SK-N-SH (cell line): Measurements from ENCODE around the gene MAP4. TPM values are rescaled to one million over a fixed set of nuclear protein-coding genes. Genes with fewer than 3 reads are reported as not detected.

Source experiments
- CTCF ChIA-PET: fragments of 300-600, 350-600 bp; formaldehyde crosslinking; extraction: SDS; loops from one replicate; lab custom pipeline; 2021; lab: Yijun Ruan, JAX
- POLR2A ChIA-PET: fragments of 350-600 bp; sonication (Branson Sonifier 250); formaldehyde crosslinking; extraction: SDS; loops from one replicate; lab custom pipeline; 2020; ENCODE audit warnings: antibody characterized with exemption, inconsistent platforms; lab: Yijun Ruan, JAX
- DNase-seq: peaks from one replicate; pipeline ENCODE4 v3.0.0; 2012
- H2AFZ ChIP-seq: fragments of 200-600 bp; sonication (generic); 2 replicates; pipeline ENCODE4 v1.8.1; 2016; ENCODE audit warnings: antibody characterized with exemption, mild to moderate bottlenecking, low read depth
- H3F3A ChIP-seq: fragments of 200-600 bp; sonication (generic); replicated peaks from 2 replicates; pipeline ENCODE3; 2016; ENCODE audit warnings: antibody characterized with exemption, mild to moderate bottlenecking; ENCODE audit not compliant: insufficient read depth
- H3K27ac ChIP-seq, 2 experiments: fragments of 200-500 bp in 1 of 2; fragments of 200-600 bp in 1 of 2; sonication (Bioruptor generic) in 1 of 2; sonication (generic), shearing (Covaris generic) in 1 of 2; 2 replicates each; pipeline versions ENCODE4 v1.5.1 to v1.6.1; 2014 to 2016; ENCODE audit warnings: low read depth in 2 of 2, inconsistent platforms in 1 of 2, low read length in 1 of 2, mild to moderate bottlenecking in 1 of 2, mixed read lengths in 1 of 2
- H3K27me3 ChIP-seq: fragments of 200-600 bp; sonication (generic), shearing (Covaris generic); 2 replicates; pipeline ENCODE4 v1.6.1; 2016; ENCODE audit warnings: mixed run types; ENCODE audit not compliant: insufficient read depth
- H3K36me3 ChIP-seq, 2 experiments: fragments of 200-500 bp in 1 of 2; fragments of 200-600 bp in 1 of 2; sonication (Bioruptor generic) in 1 of 2; sonication (generic) in 1 of 2; replicated peaks in 1 of 2; 2 replicates each; pipeline versions ENCODE3 to v1.5.1; 2014 to 2016; ENCODE audit warnings: low read length in 1 of 2, mild to moderate bottlenecking in 1 of 2; ENCODE audit not compliant: insufficient read depth in 2 of 2, control insufficient read depth in 1 of 2
- H3K4me1 ChIP-seq, 2 experiments: fragments of 200-500 bp in 1 of 2; fragments of 200-600 bp in 1 of 2; sonication (Bioruptor generic) in 1 of 2; sonication (generic), shearing (Covaris generic) in 1 of 2; 2 replicates each; pipeline versions ENCODE4 v1.5.1 to v1.6.1; 2014 to 2016; ENCODE audit warnings: low read depth in 1 of 2, low read length in 1 of 2, mixed run types in 1 of 2; ENCODE audit not compliant: insufficient read depth in 2 of 2, control insufficient read depth in 1 of 2
- H3K4me2 ChIP-seq: fragments of 200-600 bp; sonication (generic), shearing (Covaris generic); 2 replicates; pipeline ENCODE4 v1.6.1; 2017; ENCODE audit warnings: mixed run types
- H3K4me3 ChIP-seq, 2 experiments: fragments of 200-500 bp in 1 of 2; fragments of 200-600 bp in 1 of 2; sonication (Bioruptor generic) in 1 of 2; sonication (generic), shearing (Covaris generic) in 1 of 2; 2 replicates each; pipeline versions ENCODE4 v1.5.1 to v1.8.1; 2014 to 2016; ENCODE audit warnings: low read depth in 2 of 2, inconsistent platforms in 1 of 2, low read length in 1 of 2, mild to moderate bottlenecking in 1 of 2, mixed read lengths in 1 of 2, moderate library complexity in 1 of 2
- H3K79me2 ChIP-seq: fragments of 200-600 bp; sonication (generic); 2 replicates; pipeline ENCODE4 v1.8.1; 2017; ENCODE audit warnings: mild to moderate bottlenecking; ENCODE audit not compliant: insufficient read depth
- H3K9ac ChIP-seq: fragments of 200-600 bp; sonication (generic); 2 replicates; pipeline ENCODE4 v1.6.1; 2017; ENCODE audit warnings: mixed run types
- H3K9me2 ChIP-seq: fragments of 200-600 bp; sonication (generic); 2 replicates; pipeline ENCODE4 v1.6.1; 2017; ENCODE audit warnings: mixed run types
- H3K9me3 ChIP-seq: fragments of 200-600 bp; sonication (generic); 2 replicates; pipeline ENCODE4 v1.6.1; 2017; ENCODE audit warnings: mixed run types, mild to moderate bottlenecking, moderate library complexity
- H4K20me1 ChIP-seq: fragments of 200-600 bp; sonication (generic); 2 replicates; pipeline ENCODE4 v1.6.1; 2017; ENCODE audit warnings: mild to moderate bottlenecking, mixed run types; ENCODE audit not compliant: insufficient read depth
- ELF1 ChIP-seq: IDR thresholded peaks from 2 replicates; pipeline ENCODE4 v1.4.0; 2012
- EP300 ChIP-seq, 2 experiments: IDR thresholded peaks; 2 replicates each; pipeline versions ENCODE4 v1.4.0 to v1.6.1; 2012; ENCODE audit warnings: borderline replicate concordance in 1 of 2, low read depth in 1 of 2, low read length in 1 of 2
- EZH2phosphoT487 ChIP-seq: fragments of 200-600 bp; sonication (generic); IDR thresholded peaks from 2 replicates; pipeline ENCODE4 v1.6.1; 2017; ENCODE audit warnings: low read depth, mixed run types, mild to moderate bottlenecking, antibody characterized with exemption, moderate library complexity, borderline replicate concordance
- FOSL2 ChIP-seq: IDR thresholded peaks from 2 replicates; pipeline ENCODE4 v1.4.0; 2012; ENCODE audit warnings: low read depth, mild to moderate bottlenecking, moderate library complexity, borderline replicate concordance
- GABPA ChIP-seq: IDR thresholded peaks from 2 replicates; pipeline ENCODE4 v1.4.0; 2012; ENCODE audit warnings: low read depth, mild to moderate bottlenecking
- GATA2 ChIP-seq: sonication (generic); formaldehyde crosslinking; IDR thresholded peaks from 2 replicates; pipeline ENCODE4 v1.5.0; 2020; ENCODE audit warnings: mild to moderate bottlenecking, missing genetic modification reagents
- JUND ChIP-seq: IDR thresholded peaks from 2 replicates; pipeline ENCODE4 v1.4.0; 2012
- NRF1 ChIP-seq: IDR thresholded peaks from 2 replicates; pipeline ENCODE4 v1.6.1; 2012; ENCODE audit warnings: low read depth, mild to moderate bottlenecking, low read length
- POLR2AphosphoS5 ChIP-seq: IDR thresholded peaks from 2 replicates; pipeline ENCODE4 v1.6.1; 2012; ENCODE audit warnings: low read depth, low read length
- RAD21 ChIP-seq: IDR thresholded peaks from 2 replicates; pipeline ENCODE4 v1.6.1; 2012; ENCODE audit warnings: mild to moderate bottlenecking, low read length
- SIN3A ChIP-seq: IDR thresholded peaks from 2 replicates; pipeline ENCODE4 v1.6.1; 2012; ENCODE audit warnings: low read depth, mild to moderate bottlenecking, low read length, moderate library complexity, borderline replicate concordance
- SMC3 ChIP-seq: IDR thresholded peaks from 2 replicates; pipeline ENCODE4 v1.6.1; 2012; ENCODE audit warnings: low read depth, low read length, improper control_type of control experiment
- TCF12 ChIP-seq: IDR thresholded peaks from 2 replicates; pipeline ENCODE4 v1.4.0; 2012
- TEAD4 ChIP-seq: IDR thresholded peaks from 2 replicates; pipeline ENCODE4 v1.4.0; 2012; ENCODE audit warnings: mild to moderate bottlenecking, borderline replicate concordance; ENCODE audit not compliant: insufficient read depth
- YY1 ChIP-seq: IDR thresholded peaks from 2 replicates; pipeline ENCODE4 v1.4.0; 2012; ENCODE audit warnings: low read depth, mild to moderate bottlenecking
- WGBS: methylation state at CpG from one replicate; pipeline ENCODE4 v1.1.6; 2017; ENCODE audit warnings: low lambda C conversion rate; 5-methylcytosine and 5-hydroxymethylcytosine counted together
- polyA plus RNA-seq, 3 experiments: library from polyadenylated mRNA; depleted of rRNA; stranded (reverse); fragments of >200 nt; gene quantifications; 2 replicates each; pipeline ENCODE4 v1.2.3, GENCODE V29; 2012
- TF ChIP-seq, protein P1 (sequence below): fragments of 200-600 bp; sonication (generic); IDR thresholded peaks from 2 replicates; pipeline ENCODE4 v1.6.1; 2017; ENCODE audit warnings: antibody characterized with exemption, mild to moderate bottlenecking, moderate library complexity
- TF ChIP-seq, protein P2 (sequence below): IDR thresholded peaks from 2 replicates; pipeline ENCODE4 v1.4.0; 2012; ENCODE audit warnings: low read depth, borderline replicate concordance
- TF ChIP-seq, protein P3 (sequence below): IDR thresholded peaks from 2 replicates; pipeline ENCODE4 v1.4.0; 2012; ENCODE audit warnings: low read depth

MAP4 gene
- polyA plus RNA-seq, 1 of the 3 experiments (the other 2 are of a cell fraction) = 121 TPM

DNA sequence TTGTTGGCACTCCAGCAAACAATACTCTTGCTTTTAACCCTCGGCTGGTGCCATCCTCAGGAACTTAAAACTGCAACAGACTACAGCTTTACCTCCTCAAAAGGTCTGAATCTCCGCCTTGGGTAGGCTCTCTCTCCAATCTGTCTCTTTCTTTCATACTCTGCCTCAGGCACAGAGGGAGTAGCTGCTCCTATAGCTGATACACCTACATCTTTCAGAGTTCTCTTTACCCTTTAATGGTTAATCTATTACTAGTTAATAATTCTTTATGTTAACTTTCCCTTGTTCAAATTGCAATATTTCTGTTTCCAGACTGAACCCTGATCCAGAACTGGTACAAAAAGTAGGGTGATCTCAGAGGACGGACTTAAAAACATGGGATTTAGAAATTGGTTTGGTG is 66.2 kb downstream of the MAP4 start (continued):
- TF ChIP-seq, protein P1, sequence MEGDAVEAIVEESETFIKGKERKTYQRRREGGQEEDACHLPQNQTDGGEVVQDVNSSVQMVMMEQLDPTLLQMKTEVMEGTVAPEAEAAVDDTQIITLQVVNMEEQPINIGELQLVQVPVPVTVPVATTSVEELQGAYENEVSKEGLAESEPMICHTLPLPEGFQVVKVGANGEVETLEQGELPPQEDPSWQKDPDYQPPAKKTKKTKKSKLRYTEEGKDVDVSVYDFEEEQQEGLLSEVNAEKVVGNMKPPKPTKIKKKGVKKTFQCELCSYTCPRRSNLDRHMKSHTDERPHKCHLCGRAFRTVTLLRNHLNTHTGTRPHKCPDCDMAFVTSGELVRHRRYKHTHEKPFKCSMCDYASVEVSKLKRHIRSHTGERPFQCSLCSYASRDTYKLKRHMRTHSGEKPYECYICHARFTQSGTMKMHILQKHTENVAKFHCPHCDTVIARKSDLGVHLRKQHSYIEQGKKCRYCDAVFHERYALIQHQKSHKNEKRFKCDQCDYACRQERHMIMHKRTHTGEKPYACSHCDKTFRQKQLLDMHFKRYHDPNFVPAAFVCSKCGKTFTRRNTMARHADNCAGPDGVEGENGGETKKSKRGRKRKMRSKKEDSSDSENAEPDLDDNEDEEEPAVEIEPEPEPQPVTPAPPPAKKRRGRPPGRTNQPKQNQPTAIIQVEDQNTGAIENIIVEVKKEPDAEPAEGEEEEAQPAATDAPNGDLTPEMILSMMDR = no peak
- TF ChIP-seq, all 33 proteins: peak for 0

DNA sequence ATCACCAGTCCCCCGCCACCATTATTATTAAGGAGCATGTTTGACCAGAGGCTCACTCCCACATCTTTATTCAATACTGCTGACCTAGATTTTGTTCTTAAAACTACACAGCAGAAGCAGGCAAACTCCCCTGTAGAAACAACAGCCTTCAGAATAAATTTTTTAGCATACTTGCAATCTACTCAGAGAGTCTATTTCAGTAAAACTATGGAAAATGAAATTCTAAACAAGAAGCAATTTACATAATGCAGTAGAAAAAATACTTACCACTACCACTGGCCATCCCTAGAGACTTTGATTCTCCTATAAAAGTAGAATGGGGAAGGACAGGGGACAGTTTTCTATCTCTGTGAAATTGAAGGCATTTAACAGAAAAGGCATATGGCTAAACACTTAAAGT is 76.0 kb downstream of the MAP4 start:
- H3K79me2 ChIP-seq = peaks cover 81% of the 10 kb centered on the region
- H3K4me2 ChIP-seq = no peak overlapping the region
- peaks cover 4% of the 10 kb centered on the region for H3F3A ChIP-seq
- peaks cover 73% of the 10 kb centered on the region for H4K20me1 ChIP-seq
- no peak for TF ChIP-seq EZH2phosphoT487
- TF ChIP-seq JUND = no peak
- no peak for TF ChIP-seq EP300 (IDR thresholded peaks at IDR 0.05; ENCODE audit: borderline replicate concordance in 1 of 2, low read depth in 1 of 2, low read length in 1 of 2)
- TF ChIP-seq YY1 = no peak
- TF ChIP-seq, protein P2, sequence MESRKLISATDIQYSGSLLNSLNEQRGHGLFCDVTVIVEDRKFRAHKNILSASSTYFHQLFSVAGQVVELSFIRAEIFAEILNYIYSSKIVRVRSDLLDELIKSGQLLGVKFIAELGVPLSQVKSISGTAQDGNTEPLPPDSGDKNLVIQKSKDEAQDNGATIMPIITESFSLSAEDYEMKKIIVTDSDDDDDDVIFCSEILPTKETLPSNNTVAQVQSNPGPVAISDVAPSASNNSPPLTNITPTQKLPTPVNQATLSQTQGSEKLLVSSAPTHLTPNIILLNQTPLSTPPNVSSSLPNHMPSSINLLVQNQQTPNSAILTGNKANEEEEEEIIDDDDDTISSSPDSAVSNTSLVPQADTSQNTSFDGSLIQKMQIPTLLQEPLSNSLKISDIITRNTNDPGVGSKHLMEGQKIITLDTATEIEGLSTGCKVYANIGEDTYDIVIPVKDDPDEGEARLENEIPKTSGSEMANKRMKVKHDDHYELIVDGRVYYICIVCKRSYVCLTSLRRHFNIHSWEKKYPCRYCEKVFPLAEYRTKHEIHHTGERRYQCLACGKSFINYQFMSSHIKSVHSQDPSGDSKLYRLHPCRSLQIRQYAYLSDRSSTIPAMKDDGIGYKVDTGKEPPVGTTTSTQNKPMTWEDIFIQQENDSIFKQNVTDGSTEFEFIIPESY = no peak
- TF ChIP-seq RAD21 = no peak
- no peak for TF ChIP-seq POLR2AphosphoS5
- TF ChIP-seq GABPA = no peak
- no peak for TF ChIP-seq SIN3A
- TF ChIP-seq TEAD4 = no peak
- TF ChIP-seq FOSL2 = no peak
- TF ChIP-seq, protein P3, sequence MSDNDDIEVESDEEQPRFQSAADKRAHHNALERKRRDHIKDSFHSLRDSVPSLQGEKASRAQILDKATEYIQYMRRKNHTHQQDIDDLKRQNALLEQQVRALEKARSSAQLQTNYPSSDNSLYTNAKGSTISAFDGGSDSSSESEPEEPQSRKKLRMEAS = no peak
- TF ChIP-seq GATA2 (CRISPR knock-in tag) = no peak
- TF ChIP-seq ELF1 = no peak
- TF ChIP-seq NRF1 = no peak
- TF ChIP-seq SMC3 = no peak
- TF ChIP-seq, protein P1 = no peak
- TF ChIP-seq TCF12 = no peak
- H3K9me3 ChIP-seq = no peaks in the 10 kb centered on the region
- CTCF ChIA-PET = no interaction called here
- H3K4me3 ChIP-seq = no peak overlapping the region
- H3K36me3 ChIP-seq = peaks cover 0 to 14% of the 10 kb centered on the region in 2 experiments
- no peaks in the 10 kb centered on the region for H3K9me2 ChIP-seq
- H3K27me3 ChIP-seq = no peaks in the 10 kb centered on the region
- no peak overlapping the region for H3K9ac ChIP-seq
- no peak for DNase-seq
- H3K27ac ChIP-seq = no peak overlapping the region
- WGBS = 100% methylated on average over 1 of the region's 1 CpG
- POLR2A ChIA-PET = no interaction called here
- no peaks in the 10 kb centered on the region for H3K4me1 ChIP-seq
- no peak overlapping the region for H2AFZ ChIP-seq
